K562 (cell line): ENCODE measurements around the gene OR9A2.

Experiments
- ERF ChIP-seq: fragments of 450-650 bp; formaldehyde crosslinking; IDR thresholded peaks from 2 replicates; pipeline ENCODE4 v1.4.0; 2020; ENCODE audit warnings: mild to moderate bottlenecking, mixed read lengths
- FOXJ2 ChIP-seq: fragments of 200-800 bp; sonication (Bioruptor generic); IDR thresholded peaks from 2 replicates; pipeline ENCODE4 v1.6.1; 2016; ENCODE audit warnings: missing genetic modification characterization, missing compliant biosample characterization
- HIVEP1 ChIP-seq: fragments of 250-450 bp; sonication (Bioruptor Pico); IDR thresholded peaks from 2 replicates; pipeline ENCODE4 v1.4.0; 2020; ENCODE audit warnings: mild to moderate bottlenecking
- KAT7 ChIP-seq: sonication (generic); formaldehyde crosslinking; IDR thresholded peaks from 2 replicates; pipeline ENCODE4 v1.8.0; 2022; ENCODE audit warnings: missing genetic modification reagents, mild to moderate bottlenecking, borderline replicate concordance
- NEUROD1 ChIP-seq: fragments of 150-350 bp; IDR thresholded peaks from 2 replicates; pipeline ENCODE4 v1.6.1; 2014; ENCODE audit warnings: borderline replicate concordance, low read length, low read depth; ENCODE audit not compliant: partially characterized antibody
- NR2C2 ChIP-seq, 2 experiments: fragments of 200-800 bp in 1 of 2; sonication (Bioruptor generic) in 1 of 2; sonication (generic) in 1 of 2; formaldehyde crosslinking in 1 of 2; IDR thresholded peaks; 2 replicates each; pipeline versions ENCODE4 v1.6.1 to v1.8.0; 2016 to 2022; ENCODE audit warnings: mild to moderate bottlenecking in 1 of 2, missing compliant biosample characterization in 1 of 2, missing genetic modification characterization in 1 of 2, missing genetic modification reagents in 1 of 2
- POLR2A ChIP-seq: fragments of 450-650 bp; conservative IDR thresholded peaks from 2 replicates; pipeline ENCODE4 v1.6.1; 2016
- RAD21 ChIP-seq, 2 experiments: fragments of 250-450 bp in 1 of 2; fragments of 450-650 bp in 1 of 2; sonication (Bioruptor Pico) in 1 of 2; formaldehyde crosslinking in 1 of 2; IDR thresholded peaks in 1 of 2; conservative IDR thresholded peaks in 1 of 2; 2 replicates each; pipeline versions ENCODE4 v1.4.0 to v1.8.0; 2020 to 2022; ENCODE audit warnings: mild to moderate bottlenecking in 2 of 2, moderate library complexity in 1 of 2
- RBM22 ChIP-seq: fragments of 200-400 bp; formaldehyde crosslinking; IDR thresholded peaks from 2 replicates; pipeline ENCODE4 v1.6.1; 2018; ENCODE audit warnings: low read length, low read depth; ENCODE audit not compliant: poor library complexity, severe bottlenecking
- TAF1 ChIP-seq: IDR thresholded peaks from 2 replicates; pipeline ENCODE4 v1.6.1; 2011; ENCODE audit warnings: mild to moderate bottlenecking, low read length, moderate library complexity; ENCODE audit not compliant: insufficient read depth, control insufficient read depth, severe bottlenecking; ENCODE audit errors: extremely low read depth
- YY1 ChIP-seq, 3 experiments: IDR thresholded peaks; 2 replicates each; pipeline ENCODE4 v1.6.1; 2011; ENCODE audit warnings: low read length in 2 of 3, mild to moderate bottlenecking in 2 of 3, moderate library complexity in 2 of 3, borderline replicate concordance in 1 of 3, control low read depth in 1 of 3, low read depth in 1 of 3; ENCODE audit not compliant: insufficient read depth in 3 of 3, insufficient replicate concordance in 2 of 3, control insufficient read depth in 1 of 3, insufficient read length in 1 of 3; ENCODE audit errors: extremely low read depth in 1 of 3
- ZNF274 ChIP-seq: IDR thresholded peaks from 2 replicates; pipeline ENCODE4 v1.6.1; 2011; ENCODE audit warnings: low read depth, mild to moderate bottlenecking, low read length, moderate library complexity, borderline replicate concordance

- TF ChIP-seq KAT7 (CRISPR knock-in tag) (no peak), FOXJ2 (tag) (no peak), RBM22 (no peak), ZNF274 (no peak), HIVEP1 (CRISPR knock-in tag) (no peak), POLR2A (no peak), ERF (CRISPR knock-in tag) (no peak), NEUROD1 (no peak), TAF1 (no peak), RAD21 (CRISPR knock-in tag; conservative IDR thresholded peaks at IDR 0.05 in 1 of 2, IDR thresholded peaks at IDR 0.05 in 1 of 2) (peak; percentile 97), NR2C2 (CRISPR knock-in tag; IDR thresholded peaks at IDR 0.05) (no peak), NR2C2 (tag; IDR thresholded peaks at IDR 0.05) (no peak), YY1 (IDR thresholded peaks at IDR 0.05; ENCODE audit: borderline replicate concordance in 1 of 3, control insufficient read depth in 1 of 3, extremely low read depth in 1 of 3, insufficient read depth in 3 of 3, insufficient read length in 1 of 3, insufficient replicate concordance in 2 of 3, low read depth in 1 of 3, low read length in 2 of 3) (no peak)
Observed at GRCh38 chr7:143008007-143008901, 18.7 kb downstream of the OR9A2 start.
